HepG2 (cell line): ENCODE measurements around the gene ALG5. TPM values are rescaled to one million over a fixed set of nuclear protein-coding genes. Genes with fewer than 3 reads are reported as not detected.

Experiments
- ATAC-seq: fragments of 200-7000 bp; cut with Tn5 transposase; 3 replicates; pipeline ENCODE4 v1.9.1; 2020; ENCODE audit warnings: mild to moderate bottlenecking, moderate library complexity
- BruUV-seq: library from RNA; stranded (reverse); fragments of 400-500 nt; replicated peaks from 2 replicates; lab custom pipeline; 2021; lab: Mats Ljungman, UMichigan
- CTCF ChIA-PET: fragments of 300-600 bp; formaldehyde crosslinking; extraction: SDS; loops from one replicate; lab custom pipeline; 2021; ENCODE audit warnings: low total read pairs, inconsistent platforms, low intra/inter-chr PET ratio; lab: Yijun Ruan, JAX
- POLR2A ChIA-PET: fragments of 350-600 bp; sonication (Branson Sonifier 250); formaldehyde crosslinking; loops from one replicate; lab custom pipeline; 2020; ENCODE audit warnings: antibody characterized with exemption, inconsistent platforms; lab: Yijun Ruan, JAX
- DNase-seq: peaks from one replicate; pipeline ENCODE4 v3.0.0-alpha.2; 2015; ENCODE audit warnings: low spot score
- FAIRE-seq: peaks from 3 replicates; lab custom pipeline; 2011; peaks lifted over from hg19 to GRCh38; lab: Jason Lieb, UNC
- H2AFZ ChIP-seq: one replicate; pipeline ENCODE4 v1.6.1; 2011; ENCODE audit warnings: low read length, inconsistent platforms
- H3K27ac ChIP-seq: fragments of 300-600 bp; 3 replicates; pipeline ENCODE4 v1.8.0; 2011; ENCODE audit warnings: mixed run types, mild to moderate bottlenecking, mixed read lengths, low read length, inconsistent platforms; ENCODE audit not compliant: insufficient read depth; ENCODE audit errors: extremely low read length
- H3K27me3 ChIP-seq, 2 experiments: fragments of 200-600 bp in 1 of 2; 2 replicates in 1 of 2; 3 replicates in 1 of 2; pipeline versions ENCODE4 v1.6.0 to v1.8.0; 2011; ENCODE audit warnings: low read length in 2 of 2, mild to moderate bottlenecking in 2 of 2, moderate library complexity in 2 of 2, inconsistent platforms in 1 of 2; ENCODE audit not compliant: insufficient read depth in 2 of 2, control insufficient read depth in 1 of 2
- H3K36me3 ChIP-seq, 2 experiments: fragments of 200-600 bp in 1 of 2; replicated peaks in 1 of 2; 2 replicates in 1 of 2; 3 replicates in 1 of 2; pipeline versions ENCODE4 v1.5.1 to v1.8.0; 2011; ENCODE audit warnings: low read length in 2 of 2, inconsistent platforms in 1 of 2; ENCODE audit not compliant: insufficient read depth in 2 of 2, control insufficient read depth in 1 of 2
- H3K4me1 ChIP-seq: 2 replicates; pipeline ENCODE4 v1.5.1; 2012; ENCODE audit warnings: low read length, inconsistent platforms; ENCODE audit not compliant: insufficient read depth
- H3K4me2 ChIP-seq: 2 replicates; pipeline ENCODE4 v1.6.0; 2011; ENCODE audit warnings: low read depth, low read length, inconsistent platforms
- H3K4me3 ChIP-seq, 3 experiments: fragments of 200-600 bp in 1 of 3; sonication (generic), shearing (Covaris generic) in 1 of 3; replicated peaks in 1 of 3; 2 replicates each; pipeline ENCODE4 v1.5.1; 2011 to 2016; ENCODE audit warnings: low read length in 3 of 3, inconsistent platforms in 2 of 3, low read depth in 2 of 3, mild to moderate bottlenecking in 2 of 3, control low read depth in 1 of 3, mixed read lengths in 1 of 3; ENCODE audit not compliant: insufficient read depth in 1 of 3
- H3K79me2 ChIP-seq: one replicate; pipeline ENCODE4 v1.6.1; 2011; ENCODE audit warnings: low read length, inconsistent platforms; ENCODE audit not compliant: insufficient read depth
- H3K9ac ChIP-seq: 2 replicates; pipeline ENCODE4 v1.6.0; 2011; ENCODE audit warnings: mild to moderate bottlenecking, low read depth, low read length, inconsistent platforms; ENCODE audit not compliant: insufficient read depth
- H3K9me3 ChIP-seq: 2 replicates; pipeline ENCODE4 v1.5.1; 2012; ENCODE audit warnings: mild to moderate bottlenecking, low read length
- H4K20me1 ChIP-seq: 2 replicates; pipeline ENCODE4 v1.6.0; 2011; ENCODE audit warnings: inconsistent platforms, mild to moderate bottlenecking, low read length, moderate library complexity; ENCODE audit not compliant: insufficient read depth
- AHR ChIP-seq: IDR thresholded peaks from 2 replicates; pipeline ENCODE4 v1.6.1; 2018; ENCODE audit warnings: missing genetic modification reagents, missing compliant biosample characterization
- BRCA1 ChIP-seq: sonication (generic); formaldehyde crosslinking; IDR thresholded peaks from 2 replicates; pipeline ENCODE4 v1.4.0; 2020; ENCODE audit warnings: missing genetic modification reagents
- CREM ChIP-seq, 2 experiments: sonication (generic) in 1 of 2; formaldehyde crosslinking in 1 of 2; IDR thresholded peaks; 2 replicates each; pipeline versions ENCODE4 v1.4.0 to v1.6.1; 2016 to 2020; ENCODE audit warnings: antibody characterized with exemption in 1 of 2, mild to moderate bottlenecking in 1 of 2, missing genetic modification reagents in 1 of 2
- GPN1 ChIP-seq: sonication (generic); formaldehyde crosslinking; IDR thresholded peaks from 2 replicates; pipeline ENCODE4 v1.5.1; 2020; ENCODE audit warnings: missing genetic modification reagents, borderline replicate concordance
- HNRNPLL ChIP-seq: fragments of 200-400 bp; formaldehyde crosslinking; IDR thresholded peaks from 2 replicates; pipeline ENCODE4 v1.6.1; 2017; ENCODE audit warnings: mild to moderate bottlenecking, low read depth, low read length; ENCODE audit not compliant: poor library complexity, severe bottlenecking
- JDP2 ChIP-seq: sonication (generic); formaldehyde crosslinking; IDR thresholded peaks from 2 replicates; pipeline ENCODE4 v1.8.1; 2022; ENCODE audit warnings: missing genetic modification reagents, borderline replicate concordance
- U2AF1 ChIP-seq: fragments of 200-400 bp; formaldehyde crosslinking; optimal IDR thresholded peaks from 2 replicates; pipeline ENCODE3; 2017; ENCODE audit warnings: mild to moderate bottlenecking, low read depth, low read length
- ZBTB8A ChIP-seq: sonication (generic); formaldehyde crosslinking; IDR thresholded peaks from 2 replicates; pipeline ENCODE4 v1.4.0; 2020; ENCODE audit warnings: mild to moderate bottlenecking, low read depth, missing genetic modification reagents, borderline replicate concordance
- ZFP36L2 ChIP-seq: sonication (generic); formaldehyde crosslinking; IDR thresholded peaks from 2 replicates; pipeline ENCODE4 v1.4.0; 2020; ENCODE audit warnings: missing genetic modification reagents
- ZFY ChIP-seq: sonication (generic); formaldehyde crosslinking; IDR thresholded peaks from 2 replicates; pipeline ENCODE4 v1.4.0; 2020; ENCODE audit warnings: missing genetic modification reagents
- ZMYM3 ChIP-seq: sonication (generic); formaldehyde crosslinking; IDR thresholded peaks from 2 replicates; pipeline ENCODE4 v1.5.1; 2020; ENCODE audit warnings: mild to moderate bottlenecking, missing genetic modification reagents
- ZNF224 ChIP-seq: sonication (generic); formaldehyde crosslinking; IDR thresholded peaks from 2 replicates; pipeline ENCODE4 v1.5.0; 2020; ENCODE audit warnings: mild to moderate bottlenecking, missing genetic modification reagents
- ZNF709 ChIP-seq: sonication (generic); formaldehyde crosslinking; IDR thresholded peaks from 2 replicates; pipeline ENCODE4 v1.5.0; 2020; ENCODE audit warnings: mild to moderate bottlenecking, missing genetic modification reagents
- ZNF83 ChIP-seq: sonication (generic); formaldehyde crosslinking; IDR thresholded peaks from 2 replicates; pipeline ENCODE4 v1.4.0; 2020; ENCODE audit warnings: missing genetic modification reagents, mild to moderate bottlenecking, borderline replicate concordance
- whole genome bisulfite sequencing: methylation state at CpG from one replicate; pipeline ENCODE4 v1.1.6; 2017; ENCODE audit warnings: low lambda C conversion rate; 5-methylcytosine and 5-hydroxymethylcytosine counted together
- in situ Hi-C: cut with HindIII; loops from 2 replicates; pipeline ENCODE4 v1.10.0; 2017; ENCODE audit warnings: low pct_unique_long_range_greater_than_20kb; ENCODE audit not compliant: extremely low pct_ligation_motif_present
- intact Hi-C: fragments of 100-400 bp; cut with micrococcal nuclease; formaldehyde crosslinking; loops from one replicate; pipeline ENCODE4 v1.10.0; 2022; ENCODE audit not compliant: unreplicated experiment
- polyA plus RNA-seq, 8 experiments: library from polyadenylated mRNA; depleted of rRNA in 3 of 8; stranded (reverse) in 7 of 8; unstranded in 1 of 8; fragments of >200 nt; fragmentation: Illumina TruSeq in 4 of 8; extraction: Trizol in 4 of 8; gene quantifications; 2 replicates each; pipeline versions ENCODE4 v1.2.1 to v1.2.3, GENCODE V29; 2011 to 2016; ENCODE audit warnings: low read depth in 4 of 8, missing spikeins in 1 of 8, mixed read lengths in 1 of 8; ENCODE audit not compliant: insufficient read depth in 1 of 8
- total RNA-seq, 5 experiments: library from RNA; depleted of rRNA; stranded (reverse); fragments of >200 nt; fragmentation: Illumina TruSeq; extraction: Trizol; gene quantifications; 2 replicates each; pipeline ENCODE4 v1.2.3, GENCODE V29; 2016; ENCODE audit warnings: low read depth in 1 of 5
- TF ChIP-seq, protein P1 (sequence below): fragments of 450-650 bp; IDR thresholded peaks from 2 replicates; pipeline ENCODE4 v1.6.1; 2017
- TF ChIP-seq, protein P2 (sequence below): sonication (generic); formaldehyde crosslinking; IDR thresholded peaks from 2 replicates; pipeline ENCODE4 v1.4.0; 2020; ENCODE audit warnings: missing genetic modification reagents
- TF ChIP-seq, protein P3 (sequence below): sonication (generic); formaldehyde crosslinking; IDR thresholded peaks from 2 replicates; pipeline ENCODE4 v1.4.0; 2020; ENCODE audit warnings: missing genetic modification reagents, borderline replicate concordance
- TF ChIP-seq, protein P4 (sequence below): sonication (generic); formaldehyde crosslinking; IDR thresholded peaks from 2 replicates; pipeline ENCODE4 v1.5.0; 2020; ENCODE audit warnings: mild to moderate bottlenecking, low read depth, missing genetic modification reagents, borderline replicate concordance

The ALG5 gene
- total and polyA plus RNA-seq, 2 of the 13 experiments (the other 11 are each of a cell fraction or from before 2014, with no cell fraction given), result 27.8 to 51.1 TPM

DNA sequence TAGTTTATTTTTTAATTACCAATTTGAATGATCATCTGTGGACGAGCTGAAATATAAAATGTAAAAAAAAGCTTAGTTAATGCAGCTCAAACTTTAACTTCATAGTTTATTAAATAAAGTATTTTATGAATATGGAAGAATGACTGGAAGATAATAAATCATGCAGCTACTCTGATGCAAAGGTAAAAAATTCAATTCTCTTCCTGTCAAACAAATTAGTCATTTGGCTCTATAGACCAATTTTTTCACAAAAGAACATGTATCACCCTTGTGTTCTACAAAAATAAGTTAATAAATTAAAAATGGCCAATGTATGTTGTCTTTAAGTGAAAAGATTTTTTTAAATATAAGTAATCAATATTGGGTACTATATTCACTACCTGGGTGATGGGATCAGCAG is 27.6 kb upstream of the ALG5 start:
- Histone ChIP-seq H3K4me3 (no peak overlapping the region), H4K20me1 (no peaks in the 10 kb centered on the region), H3K27me3 (no peaks in the 10 kb centered on the region), H3K79me2 (no peaks in the 10 kb centered on the region), H3K9ac (no peak overlapping the region), H2AFZ (no peak overlapping the region), H3K36me3 (peaks cover 10 to 57% of the 10 kb centered on the region in 2 experiments), H3K4me2 (no peak overlapping the region), H3K27ac (no peak overlapping the region), H3K9me3 (no peaks in the 10 kb centered on the region), H3K4me1 (no peaks in the 10 kb centered on the region)
- intact Hi-C loops (no loop called here), in situ Hi-C loops (no loop called here)
- FAIRE-seq, result no peak
- WGBS, result 96% methylated on average over 1 of the region's 1 CpG
- BruUV-seq, result no TSS peak
- ChIA-PET CTCF (no interaction called here), POLR2A (no interaction called here)
- ATAC-seq, result no peak
- no peak for DNase-seq
- TF ChIP-seq U2AF1 (no peak), ZFY (CRISPR knock-in tag) (no peak), ZMYM3 (no peak), AHR (CRISPR knock-in tag) (no peak), ZNF224 (CRISPR knock-in tag) (no peak), GPN1 (CRISPR knock-in tag) (no peak), ZBTB8A (no peak), BRCA1 (CRISPR knock-in tag) (no peak), HNRNPLL (no peak), CREM (IDR thresholded peaks at IDR 0.05) (no peak), CREM (CRISPR knock-in tag; IDR thresholded peaks at IDR 0.05) (no peak), ZFP36L2 (CRISPR knock-in tag) (no peak), ZNF83 (CRISPR knock-in tag) (no peak), JDP2 (CRISPR knock-in tag) (no peak), ZNF709 (CRISPR knock-in tag) (no peak)
- TF ChIP-seq, protein P1, sequence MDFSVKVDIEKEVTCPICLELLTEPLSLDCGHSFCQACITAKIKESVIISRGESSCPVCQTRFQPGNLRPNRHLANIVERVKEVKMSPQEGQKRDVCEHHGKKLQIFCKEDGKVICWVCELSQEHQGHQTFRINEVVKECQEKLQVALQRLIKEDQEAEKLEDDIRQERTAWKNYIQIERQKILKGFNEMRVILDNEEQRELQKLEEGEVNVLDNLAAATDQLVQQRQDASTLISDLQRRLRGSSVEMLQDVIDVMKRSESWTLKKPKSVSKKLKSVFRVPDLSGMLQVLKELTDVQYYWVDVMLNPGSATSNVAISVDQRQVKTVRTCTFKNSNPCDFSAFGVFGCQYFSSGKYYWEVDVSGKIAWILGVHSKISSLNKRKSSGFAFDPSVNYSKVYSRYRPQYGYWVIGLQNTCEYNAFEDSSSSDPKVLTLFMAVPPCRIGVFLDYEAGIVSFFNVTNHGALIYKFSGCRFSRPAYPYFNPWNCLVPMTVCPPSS, result no peak
- TF ChIP-seq, protein P2, sequence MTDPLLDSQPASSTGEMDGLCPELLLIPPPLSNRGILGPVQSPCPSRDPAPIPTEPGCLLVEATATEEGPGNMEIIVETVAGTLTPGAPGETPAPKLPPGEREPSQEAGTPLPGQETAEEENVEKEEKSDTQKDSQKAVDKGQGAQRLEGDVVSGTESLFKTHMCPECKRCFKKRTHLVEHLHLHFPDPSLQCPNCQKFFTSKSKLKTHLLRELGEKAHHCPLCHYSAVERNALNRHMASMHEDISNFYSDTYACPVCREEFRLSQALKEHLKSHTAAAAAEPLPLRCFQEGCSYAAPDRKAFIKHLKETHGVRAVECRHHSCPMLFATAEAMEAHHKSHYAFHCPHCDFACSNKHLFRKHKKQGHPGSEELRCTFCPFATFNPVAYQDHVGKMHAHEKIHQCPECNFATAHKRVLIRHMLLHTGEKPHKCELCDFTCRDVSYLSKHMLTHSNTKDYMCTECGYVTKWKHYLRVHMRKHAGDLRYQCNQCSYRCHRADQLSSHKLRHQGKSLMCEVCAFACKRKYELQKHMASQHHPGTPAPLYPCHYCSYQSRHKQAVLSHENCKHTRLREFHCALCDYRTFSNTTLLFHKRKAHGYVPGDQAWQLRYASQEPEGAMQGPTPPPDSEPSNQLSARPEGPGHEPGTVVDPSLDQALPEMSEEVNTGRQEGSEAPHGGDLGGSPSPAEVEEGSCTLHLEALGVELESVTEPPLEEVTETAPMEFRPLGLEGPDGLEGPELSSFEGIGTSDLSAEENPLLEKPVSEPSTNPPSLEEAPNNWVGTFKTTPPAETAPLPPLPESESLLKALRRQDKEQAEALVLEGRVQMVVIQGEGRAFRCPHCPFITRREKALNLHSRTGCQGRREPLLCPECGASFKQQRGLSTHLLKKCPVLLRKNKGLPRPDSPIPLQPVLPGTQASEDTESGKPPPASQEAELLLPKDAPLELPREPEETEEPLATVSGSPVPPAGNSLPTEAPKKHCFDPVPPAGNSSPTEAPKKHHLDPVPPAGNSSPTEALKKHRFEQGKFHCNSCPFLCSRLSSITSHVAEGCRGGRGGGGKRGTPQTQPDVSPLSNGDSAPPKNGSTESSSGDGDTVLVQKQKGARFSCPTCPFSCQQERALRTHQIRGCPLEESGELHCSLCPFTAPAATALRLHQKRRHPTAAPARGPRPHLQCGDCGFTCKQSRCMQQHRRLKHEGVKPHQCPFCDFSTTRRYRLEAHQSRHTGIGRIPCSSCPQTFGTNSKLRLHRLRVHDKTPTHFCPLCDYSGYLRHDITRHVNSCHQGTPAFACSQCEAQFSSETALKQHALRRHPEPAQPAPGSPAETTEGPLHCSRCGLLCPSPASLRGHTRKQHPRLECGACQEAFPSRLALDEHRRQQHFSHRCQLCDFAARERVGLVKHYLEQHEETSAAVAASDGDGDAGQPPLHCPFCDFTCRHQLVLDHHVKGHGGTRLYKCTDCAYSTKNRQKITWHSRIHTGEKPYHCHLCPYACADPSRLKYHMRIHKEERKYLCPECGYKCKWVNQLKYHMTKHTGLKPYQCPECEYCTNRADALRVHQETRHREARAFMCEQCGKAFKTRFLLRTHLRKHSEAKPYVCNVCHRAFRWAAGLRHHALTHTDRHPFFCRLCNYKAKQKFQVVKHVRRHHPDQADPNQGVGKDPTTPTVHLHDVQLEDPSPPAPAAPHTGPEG (CRISPR knock-in tag), result no peak
- TF ChIP-seq, protein P3, sequence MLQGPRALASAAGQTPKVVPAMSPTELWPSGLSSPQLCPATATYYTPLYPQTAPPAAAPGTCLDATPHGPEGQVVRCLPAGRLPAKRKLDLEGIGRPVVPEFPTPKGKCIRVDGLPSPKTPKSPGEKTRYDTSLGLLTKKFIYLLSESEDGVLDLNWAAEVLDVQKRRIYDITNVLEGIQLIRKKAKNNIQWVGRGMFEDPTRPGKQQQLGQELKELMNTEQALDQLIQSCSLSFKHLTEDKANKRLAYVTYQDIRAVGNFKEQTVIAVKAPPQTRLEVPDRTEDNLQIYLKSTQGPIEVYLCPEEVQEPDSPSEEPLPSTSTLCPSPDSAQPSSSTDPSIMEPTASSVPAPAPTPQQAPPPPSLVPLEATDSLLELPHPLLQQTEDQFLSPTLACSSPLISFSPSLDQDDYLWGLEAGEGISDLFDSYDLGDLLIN (CRISPR knock-in tag), result no peak
- TF ChIP-seq, protein P4, sequence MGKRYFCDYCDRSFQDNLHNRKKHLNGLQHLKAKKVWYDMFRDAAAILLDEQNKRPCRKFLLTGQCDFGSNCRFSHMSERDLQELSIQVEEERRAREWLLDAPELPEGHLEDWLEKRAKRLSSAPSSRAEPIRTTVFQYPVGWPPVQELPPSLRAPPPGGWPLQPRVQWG (CRISPR knock-in tag), result no peak
